HG02642 (cell line): ENCODE results near the gene CABP7.
"Not testable (repeated sequence)": the region's sequence is repeated elsewhere in the genome, so short reads cannot be mapped to it uniquely, and the experiment has no call there.

Source experiments
- ATAC-seq: cut with Tn5 transposase; IDR thresholded peaks from one replicate; pipeline ENCODE4 v1.9.1; 2021; ENCODE audit warnings: mild to moderate bottlenecking; ENCODE audit not compliant: unreplicated experiment, poor library complexity

CABP7 gene

DNA sequence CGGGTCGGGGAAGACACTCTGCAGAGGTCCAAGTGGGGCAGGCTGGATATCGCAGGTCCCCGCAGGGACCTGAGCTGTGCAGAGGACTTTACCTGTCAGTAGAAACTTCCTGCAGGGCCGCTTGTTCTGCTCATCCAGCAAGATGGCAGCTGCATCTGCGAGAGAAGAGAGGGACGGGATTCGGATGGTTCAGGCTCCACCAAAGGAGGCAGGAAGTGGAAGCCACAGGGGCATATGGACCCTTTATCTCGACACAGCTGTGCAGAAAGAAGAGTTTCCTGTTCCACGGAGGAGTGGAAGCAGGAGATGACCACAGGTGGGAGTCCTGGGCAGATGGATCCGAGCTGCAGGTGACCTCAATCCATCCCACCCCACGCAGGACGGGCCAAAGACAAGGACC is 22.5 kb downstream of the CABP7 start:
- no peak for ATAC-seq

DNA sequence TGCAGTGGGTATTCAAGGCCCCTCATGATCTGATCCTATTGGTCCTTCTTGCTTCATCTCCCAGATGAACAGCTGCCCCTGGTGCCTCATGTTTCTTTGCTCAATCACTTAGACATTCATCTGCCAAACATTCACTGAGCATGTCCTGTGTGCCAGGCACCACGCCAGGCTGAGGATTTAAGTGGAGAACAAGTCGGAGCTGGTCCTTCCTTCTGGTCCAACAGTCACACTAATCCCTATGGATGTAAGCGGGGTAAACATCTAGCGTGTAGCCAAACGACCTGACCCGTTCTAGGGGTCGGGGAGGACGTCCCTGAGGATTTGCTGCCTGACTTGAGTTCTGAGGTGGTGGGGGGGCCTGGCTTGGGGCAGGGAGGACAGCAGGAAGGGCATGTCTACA is 25.1 kb downstream of the CABP7 start:
- no peak for ATAC-seq

DNA sequence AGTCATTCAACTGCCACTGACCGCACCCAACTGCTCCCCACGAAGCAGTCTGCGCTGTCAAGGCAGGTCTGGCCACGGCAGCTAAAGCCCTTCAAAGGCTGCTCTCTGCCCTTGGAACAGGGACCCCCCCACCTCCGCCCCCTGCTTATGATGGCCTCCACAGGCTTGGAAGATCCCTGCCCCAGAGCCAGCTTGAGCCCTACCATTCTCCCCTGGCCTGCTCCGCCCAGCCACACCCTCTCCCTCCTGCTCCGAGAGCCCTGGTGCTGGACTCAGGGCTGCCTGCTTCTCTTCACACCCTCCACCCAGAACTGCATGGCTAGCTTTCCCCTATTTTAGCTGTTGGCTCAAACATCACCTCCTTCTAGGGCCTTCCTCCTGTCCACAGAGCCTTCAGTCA is 28.0 kb downstream of the CABP7 start:
- ATAC-seq, result no peak

DNA sequence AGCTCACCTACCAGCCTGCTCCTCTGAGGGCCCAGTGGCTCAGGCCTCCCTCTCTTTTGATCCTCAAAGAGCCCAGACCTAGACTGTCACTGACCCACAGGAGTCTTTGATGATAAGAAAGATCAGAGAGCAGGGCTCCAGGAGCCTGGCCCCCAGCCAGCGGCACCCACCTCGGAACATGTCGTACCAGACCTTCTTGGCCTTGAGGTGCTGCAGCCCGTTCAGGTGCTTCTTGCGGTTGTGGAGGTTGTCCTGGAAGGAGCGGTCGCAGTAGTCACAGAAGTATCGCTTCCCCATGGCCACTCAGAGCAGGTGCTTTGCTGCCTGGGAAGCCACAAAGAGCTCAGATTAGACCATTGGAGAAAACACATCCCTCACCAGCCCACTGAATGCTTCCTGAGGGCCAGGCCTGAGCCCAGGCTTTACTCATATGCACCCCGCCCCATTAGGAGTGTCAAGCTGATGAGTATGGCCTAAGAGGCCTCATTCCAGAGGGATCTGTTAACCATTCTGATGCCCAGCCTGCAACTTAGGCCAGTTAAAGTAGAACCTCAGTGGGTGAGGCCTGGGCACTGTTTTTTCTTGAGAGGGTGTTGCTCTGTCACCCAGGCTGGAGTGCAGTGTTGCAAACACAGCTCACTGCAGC is 28.6 kb downstream of the CABP7 start:
- no peak for ATAC-seq

DNA sequence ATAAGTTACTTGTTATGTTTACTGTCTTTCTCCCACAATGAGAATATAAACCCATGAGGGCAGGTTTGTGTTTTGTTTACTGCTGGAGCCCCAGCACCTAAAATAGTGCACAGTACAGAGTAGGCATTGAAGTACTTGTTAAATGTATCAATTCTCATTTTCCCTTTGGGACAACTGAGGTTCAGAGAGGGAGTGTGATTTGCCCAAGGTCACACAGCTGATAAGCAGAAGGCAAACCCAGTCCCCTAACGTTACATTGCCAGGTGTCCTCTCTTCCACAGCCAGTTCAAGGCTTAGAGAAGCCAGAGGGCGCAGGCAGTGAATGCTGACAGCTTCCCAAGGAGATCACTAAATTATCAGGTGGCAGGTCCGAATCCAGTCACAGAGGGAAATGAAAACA is 30.2 kb downstream of the CABP7 start:
- no peak for ATAC-seq

DNA sequence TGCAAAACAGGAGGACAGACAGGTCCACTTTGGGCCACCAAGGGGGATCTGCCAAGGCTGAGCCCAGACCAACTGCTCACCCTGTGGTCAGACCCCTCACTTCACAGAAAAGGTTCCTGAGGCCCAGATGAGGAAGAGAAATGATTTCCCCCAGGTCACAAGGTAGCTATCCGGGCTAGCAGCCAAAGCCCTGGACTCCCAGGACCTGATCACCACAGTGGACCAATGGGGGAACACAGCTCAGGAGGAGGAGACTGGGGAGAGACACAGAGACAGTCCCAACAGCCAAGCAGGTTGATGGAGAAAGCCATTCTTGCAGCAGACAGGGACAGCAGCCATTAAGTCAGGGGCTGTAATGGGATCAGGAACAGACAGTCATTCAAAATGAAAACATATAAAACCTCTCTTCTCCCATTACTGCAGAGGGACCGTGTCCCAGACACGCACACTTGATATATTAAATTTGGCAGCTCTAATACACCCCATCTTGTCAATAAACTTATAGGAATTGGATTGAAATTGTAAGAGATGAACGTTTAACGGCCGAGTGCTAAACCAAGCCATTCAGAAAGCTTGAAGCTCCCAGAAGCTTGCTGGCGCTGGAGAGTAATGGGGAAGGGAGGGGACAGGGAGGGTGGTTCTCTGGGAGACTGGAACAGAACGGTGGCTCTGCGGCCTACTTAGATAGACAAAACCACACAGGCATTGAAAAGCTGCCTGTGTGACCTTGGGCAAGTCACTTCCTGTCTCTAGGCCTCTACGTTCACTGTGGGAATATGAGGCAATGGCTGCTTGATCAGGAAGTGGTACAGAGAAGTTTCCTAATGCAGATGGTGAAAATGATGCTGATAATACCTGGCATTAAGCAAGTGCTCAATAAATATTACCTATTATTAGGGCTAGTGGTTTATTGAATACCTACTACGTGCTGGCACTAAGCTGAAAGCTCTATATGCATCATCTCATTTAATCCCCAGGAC is 31.0 kb downstream of the CABP7 start:
- no peak for ATAC-seq

DNA sequence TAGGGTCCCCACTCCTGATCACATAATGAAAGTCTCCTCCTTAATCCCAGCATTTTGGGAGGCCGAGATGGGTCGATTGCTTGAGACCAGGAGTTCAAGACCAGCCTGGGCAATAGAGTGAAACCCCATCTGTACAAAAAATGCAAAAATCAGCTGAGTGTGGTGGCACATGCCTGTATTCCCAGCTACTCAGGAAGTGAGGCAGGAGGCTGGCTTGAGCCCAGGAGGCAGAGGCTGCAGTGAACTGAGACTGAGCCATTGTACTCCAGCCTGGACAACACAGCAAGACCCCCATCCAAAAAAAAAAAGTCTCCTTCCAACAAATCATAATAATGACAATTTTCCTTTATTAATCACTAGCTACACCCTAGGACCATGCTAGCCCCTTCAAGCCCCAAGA is 31.9 kb downstream of the CABP7 start:
- ATAC-seq, result no peak

DNA sequence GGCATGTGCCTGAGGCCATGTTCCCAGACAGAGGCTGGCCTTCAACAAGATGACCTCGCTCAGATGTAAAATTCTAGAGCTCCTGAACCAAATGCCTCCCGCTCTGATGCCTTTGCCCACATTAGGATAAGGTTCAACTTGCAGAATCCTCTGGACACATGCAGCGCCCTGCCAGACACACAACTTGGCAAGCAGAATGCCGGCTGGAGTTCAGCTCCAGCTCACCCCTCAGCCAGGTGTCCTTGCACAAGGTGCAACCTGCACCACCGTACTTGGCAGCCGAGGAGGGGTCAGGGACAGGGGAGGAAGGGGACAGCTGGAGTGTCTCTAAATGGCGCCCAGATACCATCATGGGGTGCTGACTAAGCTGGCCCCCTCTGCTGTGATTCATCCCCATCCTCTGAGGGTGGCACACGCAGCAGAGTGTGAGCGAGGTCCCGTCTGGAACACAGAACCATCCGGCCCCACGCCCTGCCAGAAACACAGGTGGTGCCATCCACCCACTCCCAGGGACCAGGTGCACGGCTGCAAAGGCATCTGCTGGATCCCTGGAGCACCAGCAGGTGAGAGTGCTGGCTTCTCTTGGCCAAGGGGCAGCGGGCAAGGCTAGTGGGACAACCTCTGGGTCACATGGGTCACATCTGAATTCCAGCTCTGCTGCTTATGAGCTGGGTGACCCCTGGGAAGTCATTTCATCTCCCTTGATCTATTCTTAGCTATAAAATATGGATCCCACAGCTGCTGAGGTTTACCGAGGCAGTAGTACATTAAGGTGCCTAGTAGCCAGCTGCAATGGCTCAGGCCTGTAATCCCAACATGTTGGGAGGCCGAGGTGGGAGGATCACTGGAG is 34.2 kb downstream of the CABP7 start:
- no peak for ATAC-seq

DNA sequence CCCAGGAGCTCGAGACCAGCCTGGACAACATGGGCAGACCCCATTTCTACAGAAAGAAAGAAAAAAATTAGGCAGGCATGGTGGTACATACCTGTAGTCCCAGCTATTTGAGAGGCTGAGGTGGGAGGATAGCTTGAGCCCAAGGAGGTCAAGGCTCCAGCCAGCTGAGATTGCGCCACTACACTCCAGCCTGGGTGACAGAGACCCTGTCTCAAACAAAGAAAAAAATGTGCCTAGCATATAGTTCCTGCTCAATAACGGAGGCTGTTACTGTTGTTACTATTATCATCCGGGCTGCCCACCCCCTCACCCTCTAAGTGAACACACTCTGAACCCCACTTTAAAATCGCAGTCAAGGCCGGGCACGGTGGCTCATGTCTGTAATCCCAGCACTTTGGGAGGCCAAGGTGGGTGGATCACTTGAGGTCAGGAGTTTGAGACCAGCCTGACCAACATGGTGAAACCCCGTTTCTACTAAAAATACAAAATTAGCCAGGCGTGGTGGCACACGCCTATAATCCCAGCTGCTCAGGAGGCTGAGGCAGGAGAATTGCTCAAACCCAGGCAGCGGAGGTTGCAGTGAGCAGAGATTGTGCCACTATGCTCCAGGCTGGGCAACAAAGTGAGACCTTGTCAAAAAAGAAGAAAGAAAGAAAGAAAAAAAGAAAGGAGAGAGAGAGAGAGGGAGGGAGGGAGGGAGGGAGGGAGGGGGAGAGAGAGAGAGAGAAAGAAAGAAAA is 35.0 kb downstream of the CABP7 start:
- ATAC-seq, result not testable (repeated sequence)

DNA sequence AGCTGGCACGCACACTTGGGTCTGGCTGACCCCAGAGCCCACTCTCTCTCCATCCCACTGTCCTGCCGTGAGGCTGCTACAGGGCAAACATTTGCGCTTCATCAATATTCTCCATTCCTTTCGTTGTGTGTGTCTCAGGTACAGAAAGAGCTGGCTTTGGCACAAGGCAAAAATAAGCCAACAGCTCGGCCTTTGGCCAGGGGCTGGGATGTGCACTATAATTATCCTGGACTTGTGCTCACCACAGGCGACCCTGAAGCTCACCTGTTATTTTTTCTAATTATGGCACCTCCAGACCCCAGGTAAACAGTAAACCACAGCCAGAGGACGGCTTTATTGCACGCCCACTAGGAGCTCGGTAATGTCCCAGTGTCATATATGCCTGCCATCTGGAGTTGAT is 36.1 kb downstream of the CABP7 start:
- ATAC-seq, result no peak

DNA sequence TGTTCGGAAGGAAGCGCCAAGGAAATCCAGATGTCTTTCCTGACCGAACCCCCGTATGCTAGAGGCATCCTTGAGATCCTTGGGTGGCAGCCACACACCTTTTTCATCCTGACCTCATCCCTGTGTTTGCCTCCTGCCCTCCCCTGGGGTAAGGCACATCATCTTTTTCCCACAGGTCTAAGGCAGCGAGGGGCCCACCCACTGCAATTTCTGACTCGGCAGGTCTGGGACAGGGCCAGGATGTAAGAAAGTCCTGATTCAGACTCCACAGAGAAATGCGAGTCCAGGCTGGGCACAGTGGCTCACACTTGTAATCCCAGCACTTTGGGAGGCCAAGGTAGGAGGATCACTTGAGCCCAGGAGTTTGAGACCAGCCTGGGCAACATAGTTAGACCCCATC is 36.5 kb downstream of the CABP7 start:
- no peak for ATAC-seq

DNA sequence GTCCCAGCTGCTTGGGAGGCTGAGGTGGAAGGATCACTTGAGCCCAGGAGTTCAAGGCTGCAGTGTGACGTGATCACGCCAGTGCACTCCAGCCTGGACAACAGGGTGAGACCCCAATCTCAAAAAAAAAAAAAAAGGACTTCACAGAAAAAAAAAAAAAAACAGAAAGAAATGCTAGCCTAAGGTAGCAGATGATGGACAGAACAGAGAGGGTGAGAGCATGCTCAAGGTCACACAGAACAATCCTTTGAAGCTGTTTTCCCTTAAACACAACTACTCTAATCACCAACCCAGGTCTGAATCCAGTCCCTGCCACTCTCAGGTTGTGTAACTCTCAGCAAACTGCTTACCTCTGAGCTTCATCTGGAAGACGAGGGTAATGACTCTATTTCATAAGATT is 37.3 kb downstream of the CABP7 start:
- no peak for ATAC-seq

DNA sequence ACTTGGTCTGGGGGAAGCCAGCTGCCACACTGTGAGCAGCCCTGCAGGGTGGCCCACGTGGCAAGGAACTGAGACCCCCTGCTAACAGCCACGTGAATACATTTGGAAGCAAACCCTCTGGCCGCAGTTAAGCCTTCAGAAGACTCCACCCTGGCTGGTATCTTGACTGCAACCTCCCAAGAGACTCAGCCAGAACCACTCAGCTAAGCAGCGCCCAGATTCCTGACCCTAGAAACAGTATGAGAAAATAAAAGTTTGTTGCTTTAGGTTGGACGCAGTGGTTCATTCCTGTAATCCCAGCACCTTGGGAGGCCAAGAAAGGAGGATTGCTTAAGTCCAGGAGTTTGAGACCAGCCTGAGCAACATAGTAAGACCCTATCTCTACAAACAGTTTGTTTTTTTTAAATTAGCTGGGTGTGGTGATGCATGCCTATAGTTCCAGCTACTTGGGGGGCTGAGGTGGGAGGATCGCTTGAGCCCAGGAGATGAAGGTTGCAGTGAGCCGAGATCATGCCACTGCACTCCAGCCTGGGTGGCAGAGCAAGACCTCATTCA is 38.3 kb downstream of the CABP7 start:
- ATAC-seq, result no peak

DNA sequence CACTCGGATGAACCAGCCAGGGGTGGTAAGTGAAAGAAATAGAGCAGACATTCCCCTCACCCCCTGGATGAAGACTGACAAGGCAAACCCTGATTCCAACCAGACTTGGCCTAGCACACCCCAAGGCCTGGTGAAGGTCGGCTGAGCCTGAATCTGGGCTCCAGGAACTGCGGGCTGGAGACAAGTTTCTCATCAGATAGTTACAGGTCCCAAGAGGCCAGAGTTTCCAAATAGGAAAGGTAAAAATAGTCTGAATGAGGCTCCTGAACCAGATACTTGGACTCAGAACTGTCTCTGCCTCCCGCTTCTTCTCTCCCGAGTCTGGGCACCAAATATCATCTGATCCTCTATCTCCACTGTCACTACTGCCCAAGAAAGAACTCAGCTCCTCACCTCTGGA is 39.2 kb downstream of the CABP7 start:
- ATAC-seq, result no peak

DNA sequence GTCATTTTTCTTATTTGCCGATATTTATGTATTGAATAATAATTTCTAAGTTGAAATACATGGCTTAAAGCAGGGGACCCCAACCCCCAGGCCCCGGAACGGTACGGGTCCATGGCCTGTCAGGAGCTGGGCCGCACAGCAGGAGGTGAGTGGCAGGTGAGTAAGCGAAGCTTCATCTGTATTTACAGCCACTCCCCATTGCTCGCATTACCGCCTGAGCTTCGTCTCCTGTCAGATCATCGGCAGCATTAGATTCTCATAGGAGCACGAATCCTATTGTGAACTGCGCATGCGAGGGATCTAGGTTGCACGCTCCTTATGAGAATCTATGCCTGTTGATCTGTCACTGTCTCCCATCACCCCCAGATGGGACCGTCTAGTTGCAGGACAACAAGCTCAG is 42.5 kb downstream of the CABP7 start:
- ATAC-seq, result no peak

DNA sequence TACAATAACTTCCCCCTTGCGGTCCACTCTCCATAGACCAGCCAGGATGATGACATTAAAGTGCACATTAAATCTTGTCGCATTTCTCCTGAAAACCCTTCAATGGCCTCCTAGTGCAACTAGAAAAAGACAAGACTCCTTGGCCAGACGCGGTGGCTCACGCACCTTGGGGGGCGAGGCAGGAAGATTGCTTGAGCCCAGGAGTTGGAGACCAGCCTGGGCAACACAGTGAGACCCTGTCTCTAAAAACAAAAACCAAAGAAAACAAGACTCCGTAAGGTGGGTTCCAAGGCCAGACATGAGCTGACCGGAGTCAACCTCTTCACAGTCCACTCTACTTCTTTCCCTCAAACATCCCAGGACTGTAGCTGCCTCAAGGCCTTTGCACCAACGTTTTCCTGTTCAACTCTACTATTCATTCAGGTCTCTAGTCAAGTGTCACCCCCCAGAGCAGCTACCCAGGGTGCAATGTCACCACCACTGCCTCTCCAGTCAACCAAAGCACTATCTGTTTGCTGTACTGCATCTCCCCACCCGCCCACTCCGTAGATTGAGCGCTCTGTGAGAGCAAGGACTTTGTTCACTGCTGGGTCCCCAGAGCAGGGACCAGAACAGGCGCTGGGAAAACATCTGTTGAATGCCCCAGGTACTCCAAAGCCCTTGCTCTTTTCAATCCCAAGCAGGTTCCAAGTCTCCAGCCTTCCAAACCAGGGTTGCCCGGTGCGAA is 46.3 kb downstream of the CABP7 start:
- peak; percentile 6 for ATAC-seq

DNA sequence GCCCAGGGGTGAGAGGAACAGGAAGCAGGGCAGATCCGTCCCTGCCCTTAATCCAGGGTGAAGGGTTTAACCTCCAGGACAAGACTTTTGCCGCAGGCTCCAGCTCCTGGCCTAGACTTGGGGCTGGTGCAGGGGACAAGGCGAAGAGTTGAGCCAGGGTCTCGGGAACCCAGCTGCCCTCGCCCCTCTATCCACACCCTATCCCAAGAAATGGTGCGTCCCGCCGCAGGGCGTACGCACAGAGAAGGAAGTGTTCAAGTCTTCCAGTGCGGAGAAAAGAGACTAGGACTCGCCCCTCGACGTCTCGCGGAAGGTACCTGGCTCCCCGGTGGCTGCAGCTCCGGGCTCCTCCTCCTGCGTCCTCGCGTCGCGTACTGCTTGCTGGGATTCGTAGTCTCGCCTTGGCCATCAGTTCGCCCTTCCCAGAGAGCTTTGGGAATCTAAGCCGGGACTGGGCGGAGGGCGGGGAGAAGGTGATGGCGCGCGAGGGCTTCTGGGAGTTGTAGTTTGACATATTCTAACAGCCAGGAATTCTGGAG is 46.9 kb downstream of the CABP7 start, which contains the start of gene ZMAT5:
TSS of gene ZMAT5 (minus strand) at position 376 of the 539 bp plus-strand sequence. CDS start 18,463 bp downstream, outside the sequence.
- ATAC-seq, result peak; percentile 93

DNA sequence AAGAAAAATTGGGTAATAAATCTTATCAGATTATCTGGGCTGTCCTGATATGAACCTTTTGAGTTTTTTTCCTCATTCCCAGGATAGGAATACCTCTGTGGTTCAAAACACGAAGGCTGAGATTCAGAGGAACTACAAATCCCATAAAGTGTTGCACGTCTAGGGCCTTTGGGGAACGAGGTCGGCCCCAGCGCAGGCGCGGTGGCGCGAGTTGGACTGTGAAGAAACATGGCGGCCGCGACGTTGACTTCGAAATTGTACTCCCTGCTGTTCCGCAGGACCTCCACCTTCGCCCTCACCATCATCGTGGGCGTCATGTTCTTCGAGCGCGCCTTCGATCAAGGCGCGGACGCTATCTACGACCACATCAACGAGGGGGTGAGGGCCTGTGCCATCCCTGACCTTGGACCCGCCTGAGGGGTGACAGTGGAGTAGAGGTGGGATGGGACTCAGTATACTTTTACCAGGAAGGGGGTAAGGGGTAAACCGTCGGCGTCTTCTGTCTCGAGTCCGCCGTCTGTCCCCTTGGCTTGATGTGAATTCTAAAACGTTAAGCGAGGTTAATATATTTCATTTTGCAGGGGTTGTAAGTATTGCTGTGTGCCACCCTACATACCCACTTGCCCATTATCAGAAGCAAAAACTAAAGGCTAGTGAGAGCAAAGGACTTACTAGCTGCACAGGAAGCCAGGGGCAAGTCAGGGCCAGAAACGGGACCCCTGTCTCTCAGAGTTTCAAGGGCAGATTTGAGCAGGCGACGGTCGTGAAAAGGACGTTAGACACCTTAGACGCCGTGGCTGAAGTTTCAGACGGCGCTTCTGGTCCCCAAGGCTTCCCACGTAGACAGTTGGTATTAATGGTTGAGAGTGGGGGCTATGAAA is 47.6 kb downstream of the CABP7 start, which contains the start of gene UQCR10:
TSS of gene UQCR10 (plus strand) at position 199 of the 881 bp plus-strand sequence. CDS start at position 229, 30 bp downstream.
- peak; percentile 76 for ATAC-seq
